NCI-H2196 treated with DMSO at 0.1 percent for 48 hours (cell line): ENCODE results near the gene ATP5ME.
A peak's percentile ranks its signal among the peaks of the same experiment; 100 is the strongest.
"Not testable (repeated sequence)": the region's sequence is repeated elsewhere in the genome, so short reads cannot be mapped to it uniquely, and the experiment has no call there.

Experiments
- DNase-seq: peaks from one replicate; lab custom pipeline; 2025; ENCODE audit not compliant: unreplicated experiment; lab: John Stamatoyannopoulos, UW

Gene ATP5ME

GRCh38 chr4:669806-670559 lies 4.1 kb downstream of the ATP5ME start:
- DNase-seq: not testable (repeated sequence)

- DNase-seq: not testable (repeated sequence)
These were observed 5.9 kb downstream of the ATP5ME start for GRCh38 chr4:668219-668618.

DNA sequence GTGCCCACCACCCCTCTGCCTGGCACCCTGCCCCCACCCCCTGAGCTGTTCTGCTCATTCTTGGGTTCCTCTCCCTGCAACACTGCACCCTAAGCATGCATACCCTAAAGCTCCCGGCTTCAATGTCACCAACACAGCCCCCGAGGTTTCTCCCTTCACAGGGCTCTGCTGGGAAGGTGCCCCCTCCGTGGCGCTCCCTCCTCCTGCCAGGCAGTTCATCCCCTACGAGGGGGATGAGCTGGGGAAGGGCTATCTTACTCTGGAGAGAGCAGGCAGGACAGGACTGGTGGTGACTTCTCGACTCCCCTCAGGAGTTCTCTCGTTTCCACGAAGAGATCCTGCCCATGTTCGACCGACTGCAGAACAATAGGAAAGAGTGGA lies 6.5 kb downstream of the ATP5ME start:
- no peak for DNase-seq

- DNase-seq: no peak
These were observed 7.1 kb downstream of the ATP5ME start for GRCh38 chr4:666822-667544.

- DNase-seq: no peak
These were observed 7.7 kb downstream of the ATP5ME start for GRCh38 chr4:666436-666810.

- DNase-seq: no peak
These were observed 8.2 kb downstream of the ATP5ME start for GRCh38 chr4:665751-666435.

DNA sequence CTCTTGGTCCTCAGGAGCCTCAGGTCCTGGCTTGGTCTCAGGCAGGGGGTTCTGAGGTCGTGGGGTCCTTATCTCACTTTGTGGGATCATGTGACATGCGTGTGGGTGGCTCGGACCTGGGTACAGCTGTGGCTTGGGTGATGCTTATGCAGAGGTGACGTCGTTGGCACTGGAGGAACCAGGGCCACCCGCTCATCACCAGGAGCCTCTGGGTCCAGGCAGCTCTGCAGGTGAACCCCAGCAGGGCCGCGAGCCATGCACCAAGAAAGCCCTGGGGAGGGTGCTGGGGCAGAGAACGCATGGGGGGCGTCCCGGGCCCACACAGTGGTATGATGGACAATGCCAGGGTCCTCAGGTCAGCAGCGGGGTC lies 8.7 kb downstream of the ATP5ME start:
- no peak for DNase-seq

- DNase-seq: no peak
These were observed 9.3 kb downstream of the ATP5ME start for GRCh38 chr4:664713-665231.

DNA sequence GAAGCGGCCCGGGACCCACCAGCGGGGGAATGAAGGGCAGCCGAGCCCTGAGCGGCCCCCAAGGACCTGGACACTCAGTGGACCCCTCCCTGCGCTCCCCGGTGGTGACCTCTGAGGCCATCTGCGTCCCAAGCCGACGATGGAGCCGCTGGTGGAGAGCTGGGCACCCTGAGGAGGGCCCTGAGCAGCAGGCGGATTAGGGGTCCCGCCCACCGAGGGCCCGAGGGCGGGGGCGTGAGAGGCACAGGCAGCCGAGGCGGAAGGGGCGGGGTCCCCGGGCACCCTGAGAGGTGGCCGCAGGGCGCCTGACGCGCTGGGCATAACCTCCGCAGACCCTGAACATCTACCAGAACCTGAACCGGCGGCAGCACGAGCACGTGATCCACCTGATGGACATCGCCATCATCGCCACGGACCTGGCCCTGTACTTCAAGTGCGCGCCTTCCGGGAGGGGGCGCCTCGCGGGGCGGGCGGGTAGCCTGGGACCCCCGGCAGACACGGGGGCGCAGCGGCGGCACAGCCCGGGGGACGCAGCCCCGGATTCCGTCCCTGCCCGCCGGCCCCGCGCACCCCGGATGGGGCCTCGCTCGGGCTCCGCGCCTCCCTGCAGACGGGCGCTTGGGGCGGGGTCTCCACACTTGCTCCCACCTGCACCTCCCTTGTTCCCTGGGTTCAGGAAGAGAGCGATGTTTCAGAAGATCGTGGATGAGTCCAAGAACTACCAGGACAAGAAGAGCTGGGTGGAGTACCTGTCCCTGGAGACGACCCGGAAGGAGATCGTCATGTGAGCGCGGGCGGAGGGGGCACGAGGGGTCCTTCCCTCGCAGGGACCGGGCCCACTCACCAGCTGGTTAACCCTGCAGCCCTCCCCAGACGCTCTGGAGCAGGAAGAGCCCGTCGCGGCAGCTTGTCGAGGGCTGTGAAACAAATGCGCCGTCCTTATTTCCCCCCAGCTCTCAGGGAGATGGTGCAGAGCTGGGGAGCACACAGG lies 10.3 kb downstream of the ATP5ME start:
- DNase-seq: peak; percentile 26

GRCh38 chr4:663046-663437 lies 11.0 kb downstream of the ATP5ME start:
- DNase-seq: no peak

DNA sequence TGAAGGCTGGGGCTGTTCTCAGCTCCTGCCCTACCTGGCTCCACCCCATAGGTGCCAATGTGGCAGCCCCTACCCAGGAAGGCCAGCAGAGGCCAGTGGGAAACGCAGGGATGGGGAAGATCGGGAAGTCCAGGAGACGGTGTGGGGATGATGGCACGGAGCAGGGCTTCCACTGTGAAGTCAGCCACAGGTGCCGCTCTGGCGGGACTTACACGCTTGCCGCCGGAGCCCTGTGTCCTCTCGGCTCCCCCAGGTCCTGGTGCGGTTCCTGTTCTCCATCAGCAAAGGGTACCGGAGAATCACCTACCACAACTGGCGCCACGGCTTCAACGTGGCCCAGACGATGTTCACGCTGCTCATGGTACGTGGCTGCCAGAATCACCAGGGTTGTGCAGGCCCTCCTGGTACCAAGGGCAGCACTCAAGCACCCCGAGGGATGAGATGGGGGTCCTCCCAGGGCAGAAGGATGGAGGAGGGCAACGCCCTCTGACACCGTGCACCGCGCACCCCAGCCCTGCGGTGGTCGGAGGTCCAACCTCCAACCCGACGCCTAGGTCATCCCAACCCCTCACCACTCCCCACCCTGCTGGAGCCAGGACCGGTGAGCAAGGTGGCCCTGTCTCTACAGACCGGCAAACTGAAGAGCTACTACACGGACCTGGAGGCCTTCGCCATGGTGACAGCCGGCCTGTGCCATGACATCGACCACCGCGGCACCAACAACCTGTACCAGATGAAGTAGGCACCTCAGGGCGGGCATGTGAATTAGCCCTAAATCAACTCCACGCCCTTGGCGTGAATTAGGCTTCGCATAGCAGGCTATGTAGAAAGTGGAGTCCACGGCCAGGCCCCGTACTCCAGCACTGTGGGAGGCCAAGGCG lies 12.0 kb downstream of the ATP5ME start:
- DNase-seq: no peak

DNA sequence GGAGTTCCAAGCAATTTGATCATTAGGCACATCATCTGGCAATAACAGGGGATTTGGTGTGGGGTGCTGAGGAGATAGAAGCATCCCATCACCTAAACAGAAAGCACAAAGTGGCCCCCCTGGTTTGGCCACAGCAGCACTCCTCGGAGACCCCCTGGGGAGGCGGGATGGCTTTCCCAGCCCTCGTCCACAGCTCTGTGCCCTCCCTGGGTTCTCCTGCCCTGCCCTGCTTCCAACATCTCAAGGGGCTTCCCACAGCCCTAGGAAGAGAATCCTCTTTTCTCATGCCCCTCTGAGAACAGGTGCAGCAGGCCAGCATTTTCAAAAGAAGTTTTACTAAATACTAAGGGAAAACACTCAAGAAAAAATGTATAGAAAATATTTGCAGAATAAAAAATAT lies 12.8 kb downstream of the ATP5ME start:
- no peak for DNase-seq

GRCh38 chr4:660401-660800 lies 13.7 kb downstream of the ATP5ME start:
- no peak for DNase-seq

DNA sequence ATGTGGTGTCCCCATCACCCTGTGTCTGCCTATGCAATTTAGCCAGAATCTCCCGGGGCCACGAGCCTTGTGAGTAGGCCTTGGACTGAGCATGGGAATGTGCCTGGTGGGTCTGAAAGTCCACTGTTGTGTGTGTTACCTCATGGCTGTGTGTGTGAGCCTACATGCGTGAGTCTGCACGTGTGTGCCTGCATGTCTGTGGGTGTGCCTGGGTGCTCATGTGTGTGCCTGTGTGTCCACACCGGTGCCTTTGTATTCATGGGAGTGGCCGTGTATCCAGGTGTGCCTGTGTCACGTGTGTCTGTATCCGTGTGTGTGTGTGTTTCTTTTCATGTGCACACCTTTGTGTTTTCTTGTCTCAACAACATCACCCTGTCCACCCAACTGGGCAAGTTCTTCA lies 14.2 kb downstream of the ATP5ME start:
- no peak for DNase-seq

DNA sequence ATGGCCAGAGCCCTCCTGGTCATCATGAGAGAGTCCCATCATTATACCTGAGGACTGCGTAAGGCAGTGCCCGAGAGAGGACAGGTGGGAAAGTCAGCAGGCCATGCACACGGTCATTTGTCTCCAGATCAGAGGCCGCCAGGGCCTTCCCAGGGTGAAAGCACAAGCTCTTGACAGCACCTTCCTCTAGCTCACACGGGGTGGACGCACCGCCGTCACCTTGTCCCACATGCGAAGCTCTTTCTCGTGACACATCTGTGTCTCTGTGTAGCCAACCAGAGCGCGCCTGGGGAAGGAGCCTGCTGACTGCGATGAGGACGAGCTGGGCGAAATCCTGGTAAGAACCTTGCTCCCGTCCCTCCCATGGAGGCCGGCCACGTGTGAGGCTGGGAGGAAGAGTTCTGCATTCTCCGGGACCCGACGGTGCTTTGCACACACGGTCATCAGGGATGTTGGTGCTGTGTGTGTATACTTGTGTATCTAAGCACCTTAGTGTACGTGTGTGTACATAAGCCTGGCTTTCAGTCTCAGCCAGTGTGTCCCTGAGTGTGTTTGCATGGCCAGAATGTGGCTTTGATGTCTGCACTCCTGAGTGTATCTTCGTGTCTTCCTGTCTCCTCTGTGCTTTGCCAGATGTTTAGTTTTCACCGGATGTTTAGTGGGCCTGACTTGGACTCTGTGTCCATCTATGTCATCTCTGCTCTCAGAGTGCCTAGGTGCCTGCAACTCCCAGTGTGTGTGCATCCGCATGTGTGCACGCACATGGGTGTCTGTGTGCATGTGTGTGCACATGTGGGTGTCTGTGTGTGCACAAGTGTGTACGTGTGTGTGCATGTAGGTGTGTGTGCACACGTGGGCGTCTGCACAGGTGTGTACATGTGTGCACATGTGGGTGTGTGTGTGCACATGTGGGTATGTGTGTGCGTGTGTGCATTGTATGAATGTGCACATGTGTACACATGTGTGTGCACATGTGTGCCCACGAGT lies 15.1 kb downstream of the ATP5ME start:
- DNase-seq: no peak

- DNase-seq: no peak
These were observed 16.0 kb downstream of the ATP5ME start for GRCh38 chr4:657834-658667.

DNA sequence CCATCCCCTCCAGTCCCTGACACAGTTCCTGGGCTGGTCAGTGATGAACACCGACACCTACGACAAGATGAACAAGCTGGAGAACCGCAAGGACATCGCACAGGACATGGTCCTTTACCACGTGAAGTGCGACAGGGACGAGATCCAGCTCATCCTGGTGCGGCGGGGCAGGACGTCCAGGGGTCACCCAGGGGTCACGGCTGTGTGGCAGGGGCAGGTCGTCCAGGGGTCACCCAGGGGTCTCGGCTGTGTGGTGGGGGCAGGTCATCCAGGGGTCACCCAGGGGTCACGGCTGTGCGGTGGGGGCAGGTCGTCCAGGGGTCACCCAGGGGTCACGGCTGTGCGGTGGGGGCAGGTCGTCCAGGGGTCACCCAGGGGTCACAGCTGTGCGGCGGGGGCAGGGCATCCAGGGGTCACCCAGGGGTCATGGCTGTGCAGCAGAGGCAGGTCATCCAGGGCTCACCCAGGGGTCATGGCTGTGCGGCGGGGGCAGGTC lies 16.7 kb downstream of the ATP5ME start:
- DNase-seq: no peak
